ENCODE measurements around the gene TTLL9.

TTLL9 gene

GRCh38 chr20:31830406-31830981 is 39.9 kb upstream of the TTLL9 start:
- no peak overlapping the region for H3K27ac ChIP-seq (ENCODE audit: low read depth, low read length)

GRCh38 chr20:31831211-31831610 is 39.2 kb upstream of the TTLL9 start:
- Histone ChIP-seq H3K9me3 (ENCODE audit: low read length) (no peaks in the 10 kb centered on the region), H3K27ac (ENCODE audit: low read depth, low read length) (no peak overlapping the region), H3K36me3 (ENCODE audit: insufficient read depth, low read length) (no peaks in the 10 kb centered on the region), H3K4me3 (ENCODE audit: low read depth in 1 of 2, low read length in 2 of 2) (no peak overlapping the region), H3K4me1 (ENCODE audit: insufficient read depth, low read length) (peaks cover 5% of the 10 kb centered on the region), H3K9ac (ENCODE audit: low read length) (no peak overlapping the region), H3K27me3 (ENCODE audit: control insufficient read depth in 1 of 2, insufficient read depth in 2 of 2, low read length in 2 of 2) (peaks cover 0 to 10% of the 10 kb centered on the region in 2 donors)

More at GRCh38 chr20:31830406-31830981, 39.9 kb upstream of the TTLL9 start:
- no peaks in the 10 kb centered on the region for H3K4me1 ChIP-seq (ENCODE audit: insufficient read depth, low read length)
- peaks cover 0 to 10% of the 10 kb centered on the region in 2 donors for H3K27me3 ChIP-seq (ENCODE audit: control insufficient read depth in 1 of 2, insufficient read depth in 2 of 2, low read length in 2 of 2)
- H3K4me3 ChIP-seq (ENCODE audit: low read depth in 1 of 2, low read length in 2 of 2): no peak overlapping the region
- no peaks in the 10 kb centered on the region for H3K36me3 ChIP-seq (ENCODE audit: insufficient read depth, low read length)
- H3K9ac ChIP-seq (ENCODE audit: low read length): no peak overlapping the region
- H3K9me3 ChIP-seq (ENCODE audit: low read length): no peaks in the 10 kb centered on the region

GRCh38 chr20:31831771-31832306 is 38.6 kb upstream of the TTLL9 start:
- Histone ChIP-seq H3K4me1 (ENCODE audit: insufficient read depth, low read length) (peaks cover 11% of the 10 kb centered on the region), H3K27me3 (ENCODE audit: control insufficient read depth in 1 of 2, insufficient read depth in 2 of 2, low read length in 2 of 2) (peaks cover 0 to 10% of the 10 kb centered on the region in 2 donors), H3K36me3 (ENCODE audit: insufficient read depth, low read length) (no peaks in the 10 kb centered on the region), H3K9ac (ENCODE audit: low read length) (no peak overlapping the region), H3K4me3 (ENCODE audit: low read depth in 1 of 2, low read length in 2 of 2) (no peak overlapping the region), H3K27ac (ENCODE audit: low read depth, low read length) (no peak overlapping the region), H3K9me3 (ENCODE audit: low read length) (no peaks in the 10 kb centered on the region)

GRCh38 chr20:31833130-31833930 is 37.1 kb upstream of the TTLL9 start:
- no peak overlapping the region for H3K4me3 ChIP-seq (ENCODE audit: low read depth in 1 of 2, low read length in 2 of 2)
- H3K27me3 ChIP-seq (ENCODE audit: control insufficient read depth in 1 of 2, insufficient read depth in 2 of 2, low read length in 2 of 2): peaks cover 0 to 10% of the 10 kb centered on the region in 2 donors
- H3K27ac ChIP-seq (ENCODE audit: low read depth, low read length): no peak overlapping the region
- peaks cover 12% of the 10 kb centered on the region for H3K4me1 ChIP-seq (ENCODE audit: insufficient read depth, low read length)
- H3K9me3 ChIP-seq (ENCODE audit: low read length): no peaks in the 10 kb centered on the region
- no peaks in the 10 kb centered on the region for H3K36me3 ChIP-seq (ENCODE audit: insufficient read depth, low read length)
- H3K9ac ChIP-seq (ENCODE audit: low read length): no peak overlapping the region

GRCh38 chr20:31833931-31834521 is 36.4 kb upstream of the TTLL9 start:
- Histone ChIP-seq H3K36me3 (ENCODE audit: insufficient read depth, low read length) (no peaks in the 10 kb centered on the region), H3K4me1 (ENCODE audit: insufficient read depth, low read length) (peaks cover 12% of the 10 kb centered on the region), H3K9ac (ENCODE audit: low read length) (no peak overlapping the region), H3K4me3 (ENCODE audit: low read depth in 1 of 2, low read length in 2 of 2) (no peak overlapping the region), H3K27me3 (ENCODE audit: control insufficient read depth in 1 of 2, insufficient read depth in 2 of 2, low read length in 2 of 2) (peaks cover 0 to 10% of the 10 kb centered on the region in 2 donors), H3K27ac (ENCODE audit: low read depth, low read length) (no peak overlapping the region), H3K9me3 (ENCODE audit: low read length) (no peaks in the 10 kb centered on the region)

- H3K4me3 ChIP-seq (ENCODE audit: low read depth in 1 of 2, low read length in 2 of 2): no peak overlapping the region
- peaks cover 0 to 10% of the 10 kb centered on the region in 2 donors for H3K27me3 ChIP-seq (ENCODE audit: control insufficient read depth in 1 of 2, insufficient read depth in 2 of 2, low read length in 2 of 2)
- H3K36me3 ChIP-seq (ENCODE audit: insufficient read depth, low read length): no peaks in the 10 kb centered on the region
- no peak overlapping the region for H3K9ac ChIP-seq (ENCODE audit: low read length)
- no peak overlapping the region for H3K27ac ChIP-seq (ENCODE audit: low read depth, low read length)
- no peaks in the 10 kb centered on the region for H3K9me3 ChIP-seq (ENCODE audit: low read length)
- H3K4me1 ChIP-seq (ENCODE audit: insufficient read depth, low read length): peaks cover 12% of the 10 kb centered on the region
Observed at GRCh38 chr20:31835554-31835953, 34.9 kb upstream of the TTLL9 start.

GRCh38 chr20:31835977-31836852 is 34.2 kb upstream of the TTLL9 start:
- H3K4me3 ChIP-seq (ENCODE audit: low read depth in 1 of 2, low read length in 2 of 2): no peak overlapping the region
- peaks cover 12% of the 10 kb centered on the region for H3K4me1 ChIP-seq (ENCODE audit: insufficient read depth, low read length)
- H3K36me3 ChIP-seq (ENCODE audit: insufficient read depth, low read length): no peaks in the 10 kb centered on the region
- no peak overlapping the region for H3K9ac ChIP-seq (ENCODE audit: low read length)
- H3K27me3 ChIP-seq (ENCODE audit: control insufficient read depth in 1 of 2, insufficient read depth in 2 of 2, low read length in 2 of 2): peaks cover 0 to 14% of the 10 kb centered on the region in 2 donors
- no peaks in the 10 kb centered on the region for H3K9me3 ChIP-seq (ENCODE audit: low read length)
- no peak overlapping the region for H3K27ac ChIP-seq (ENCODE audit: low read depth, low read length)

- Histone ChIP-seq H3K27ac (ENCODE audit: low read depth, low read length) (no peak overlapping the region), H3K9me3 (ENCODE audit: low read length) (no peaks in the 10 kb centered on the region), H3K36me3 (ENCODE audit: insufficient read depth, low read length) (no peaks in the 10 kb centered on the region), H3K4me1 (ENCODE audit: insufficient read depth, low read length) (peaks cover 12% of the 10 kb centered on the region), H3K4me3 (ENCODE audit: low read depth in 1 of 2, low read length in 2 of 2) (no peak overlapping the region), H3K9ac (ENCODE audit: low read length) (no peak overlapping the region), H3K27me3 (ENCODE audit: control insufficient read depth in 1 of 2, insufficient read depth in 2 of 2, low read length in 2 of 2) (peaks cover 0 to 15% of the 10 kb centered on the region in 2 donors)
Observed at GRCh38 chr20:31836853-31837608, 33.4 kb upstream of the TTLL9 start.

- Histone ChIP-seq H3K4me3 (ENCODE audit: low read depth in 1 of 2, low read length in 2 of 2) (no peak overlapping the region), H3K9me3 (ENCODE audit: low read length) (no peaks in the 10 kb centered on the region), H3K27me3 (ENCODE audit: control insufficient read depth in 1 of 2, insufficient read depth in 2 of 2, low read length in 2 of 2) (peaks cover 0 to 15% of the 10 kb centered on the region in 2 donors), H3K9ac (ENCODE audit: low read length) (no peak overlapping the region), H3K27ac (ENCODE audit: low read depth, low read length) (no peak overlapping the region), H3K4me1 (ENCODE audit: insufficient read depth, low read length) (peaks cover 12% of the 10 kb centered on the region), H3K36me3 (ENCODE audit: insufficient read depth, low read length) (no peaks in the 10 kb centered on the region)
Observed at GRCh38 chr20:31837896-31838397, 32.5 kb upstream of the TTLL9 start.

GRCh38 chr20:31838646-31839292 is 31.7 kb upstream of the TTLL9 start:
- H3K27me3 ChIP-seq (ENCODE audit: control insufficient read depth in 1 of 2, insufficient read depth in 2 of 2, low read length in 2 of 2): peaks cover 0 to 10% of the 10 kb centered on the region in 2 donors
- no peaks in the 10 kb centered on the region for H3K36me3 ChIP-seq (ENCODE audit: insufficient read depth, low read length)
- H3K9ac ChIP-seq (ENCODE audit: low read length): no peak overlapping the region
- no peak overlapping the region for H3K27ac ChIP-seq (ENCODE audit: low read depth, low read length)
- no peaks in the 10 kb centered on the region for H3K9me3 ChIP-seq (ENCODE audit: low read length)
- H3K4me1 ChIP-seq (ENCODE audit: insufficient read depth, low read length): peaks cover 12% of the 10 kb centered on the region
- H3K4me3 ChIP-seq (ENCODE audit: low read depth in 1 of 2, low read length in 2 of 2): no peak overlapping the region

All from muscle layer of colon (tissue), 2 donors.